ENCODE results near the gene TLN1.

- TF ChIP-seq CTCF (IDR thresholded peaks at IDR 0.05) = no peak
- TF ChIP-seq POLR2A (IDR thresholded peaks at IDR 0.05) = no peak
- peak in 2 of 3 donors; percentile 34 to 44 for TF ChIP-seq POLR2AphosphoS5 (IDR thresholded peaks at IDR 0.05)
- no peak for TF ChIP-seq EP300 (IDR thresholded peaks at IDR 0.05)
These were observed 25.4 kb upstream of the TLN1 start for GRCh38 chr9:35757226-35757891.
